DMS153 treated with DMSO at 0.1 percent for 48 hours (cell line): ENCODE measurements around the gene C20orf141.
"Not testable (repeated sequence)": the region's sequence is repeated elsewhere in the genome, so short reads cannot be mapped to it uniquely, and the experiment has no call there.

ENCODE experiments used
- DNase-seq: peaks from one replicate; lab custom pipeline; 2025; ENCODE audit not compliant: unreplicated experiment; lab: John Stamatoyannopoulos, UW

Gene C20orf141

GRCh38 chr20:2814587-2815051, at the start of gene C20orf141:
Gene C20orf141 (plus strand): TSS chr20:2814987. CDS start chr20:2815185, 198 bp downstream.
- DNase-seq, result no peak

GRCh38 chr20:2767768-2768631, 46.8 kb upstream of the C20orf141 start:
- DNase-seq, result no peak

- DNase-seq, result no peak
Measured at GRCh38 chr20:2768632-2769015, 46.2 kb upstream of the C20orf141 start.

- not testable (repeated sequence) for DNase-seq
Measured at GRCh38 chr20:2770091-2770490, 44.7 kb upstream of the C20orf141 start.

GRCh38 chr20:2771631-2772080, 43.1 kb upstream of the C20orf141 start:
- no peak for DNase-seq

GRCh38 chr20:2773812-2774211, 41.0 kb upstream of the C20orf141 start:
- no peak for DNase-seq

- no peak for DNase-seq
Measured at GRCh38 chr20:2775139-2775538, 39.6 kb upstream of the C20orf141 start.

- no peak for DNase-seq
Measured at GRCh38 chr20:2778602-2779321, 36.0 kb upstream of the C20orf141 start.

GRCh38 chr20:2780948-2781347, 33.8 kb upstream of the C20orf141 start:
- DNase-seq, result no peak

GRCh38 chr20:2783908-2784566, 30.8 kb upstream of the C20orf141 start:
- DNase-seq, result no peak

- no peak for DNase-seq
Measured at GRCh38 chr20:2793471-2793870, 21.3 kb upstream of the C20orf141 start.

GRCh38 chr20:2794202-2794748, 20.5 kb upstream of the C20orf141 start:
- no peak for DNase-seq

GRCh38 chr20:2794866-2795447, 19.8 kb upstream of the C20orf141 start:
- DNase-seq, result no peak

- DNase-seq, result no peak
Measured at GRCh38 chr20:2795451-2795850, 19.3 kb upstream of the C20orf141 start.

GRCh38 chr20:2796011-2796660, 18.7 kb upstream of the C20orf141 start:
- no peak for DNase-seq

GRCh38 chr20:2797136-2797983, 17.4 kb upstream of the C20orf141 start:
- no peak for DNase-seq

- no peak for DNase-seq
Measured at GRCh38 chr20:2798095-2798805, 16.5 kb upstream of the C20orf141 start.

GRCh38 chr20:2798814-2799213, 16.0 kb upstream of the C20orf141 start:
- DNase-seq, result no peak

GRCh38 chr20:2799271-2799670, 15.5 kb upstream of the C20orf141 start:
- no peak for DNase-seq
